Measurements from ENCODE around the gene RNF213.

Gene RNF213

DNA sequence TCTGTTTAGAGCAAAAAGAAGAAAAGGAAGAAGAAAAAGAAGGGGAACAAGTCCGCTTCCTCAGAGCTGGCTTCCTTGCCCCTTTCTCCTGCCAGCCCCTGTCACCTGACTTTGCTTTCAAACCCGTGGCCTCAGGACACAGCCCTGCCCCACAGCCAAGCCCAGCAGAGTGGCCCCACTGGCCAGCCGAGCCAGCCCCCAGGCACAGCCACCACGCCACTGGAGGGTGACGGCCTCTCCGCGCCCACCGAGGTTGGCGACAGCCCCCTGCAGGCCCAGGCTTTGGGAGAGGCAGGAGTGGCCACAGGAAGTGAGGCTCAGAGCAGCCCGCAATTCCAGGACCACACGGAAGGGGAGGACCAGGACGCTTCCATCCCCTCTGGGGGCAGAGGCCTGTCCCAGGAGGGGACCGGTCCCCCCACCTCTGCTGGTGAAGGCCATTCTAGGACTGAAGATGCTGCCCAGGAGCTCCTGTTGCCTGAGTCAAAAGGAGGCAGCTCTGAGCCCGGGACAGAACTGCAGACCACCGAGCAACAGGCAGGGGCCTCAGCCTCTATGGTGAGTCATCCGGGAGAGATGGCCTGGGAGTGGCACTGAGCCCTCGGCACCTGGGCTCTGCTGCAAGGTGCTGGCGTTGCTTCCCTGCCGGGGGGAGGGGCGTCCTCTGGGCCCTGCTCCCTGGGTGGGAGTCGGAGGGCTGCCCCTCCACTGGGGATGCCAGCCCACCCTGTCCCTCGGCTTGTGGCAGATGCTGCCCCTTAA lies 27.3 kb downstream of the RNF213 start:
- Histone ChIP-seq H3K4me2 (ENCODE audit: low read length) (no peak overlapping the region), H3K79me2 (peaks cover 78% of the 10 kb centered on the region), H3K27me3 (ENCODE audit: control insufficient read depth, insufficient read depth, low read length) (no peaks in the 10 kb centered on the region), H3K4me1 (peaks cover 5% of the 10 kb centered on the region), H3K9me3 (ENCODE audit: control insufficient read depth, low read length) (no peaks in the 10 kb centered on the region), H2AFZ (no peak overlapping the region), H3K36me3 (ENCODE audit: control insufficient read depth, insufficient read depth, low read length) (no peaks in the 10 kb centered on the region), H3K4me3 (ENCODE audit: low read depth, low read length) (no peak overlapping the region), H3K9ac (no peak overlapping the region), H3K27ac (peak overlapping the region; percentile 12)
- TF ChIP-seq CTCF (IDR thresholded peaks at IDR 0.05), result no peak

GRCh38 chr17:80289616-80290015 lies 29.0 kb downstream of the RNF213 start:
- Histone ChIP-seq H3K27ac (no peak overlapping the region), H3K4me1 (no peaks in the 10 kb centered on the region), H2AFZ (no peak overlapping the region), H3K79me2 (peaks cover 62% of the 10 kb centered on the region), H3K27me3 (ENCODE audit: control insufficient read depth, insufficient read depth, low read length) (no peaks in the 10 kb centered on the region), H3K4me3 (ENCODE audit: low read depth, low read length) (no peak overlapping the region), H3K9ac (no peak overlapping the region), H3K4me2 (ENCODE audit: low read length) (no peak overlapping the region), H3K9me3 (ENCODE audit: control insufficient read depth, low read length) (no peaks in the 10 kb centered on the region), H3K36me3 (ENCODE audit: control insufficient read depth, insufficient read depth, low read length) (no peaks in the 10 kb centered on the region)
- TF ChIP-seq CTCF (IDR thresholded peaks at IDR 0.05), result no peak

GRCh38 chr17:80290156-80290555 lies 29.5 kb downstream of the RNF213 start:
- TF ChIP-seq CTCF (IDR thresholded peaks at IDR 0.05), result no peak
- no peaks in the 10 kb centered on the region for H3K9me3 ChIP-seq (ENCODE audit: control insufficient read depth, low read length)
- no peak overlapping the region for H3K4me3 ChIP-seq (ENCODE audit: low read depth, low read length)
- H3K36me3 ChIP-seq (ENCODE audit: control insufficient read depth, insufficient read depth, low read length), result no peaks in the 10 kb centered on the region
- H3K27me3 ChIP-seq (ENCODE audit: control insufficient read depth, insufficient read depth, low read length), result no peaks in the 10 kb centered on the region
- no peak overlapping the region for H3K27ac ChIP-seq
- no peak overlapping the region for H2AFZ ChIP-seq
- peaks cover 57% of the 10 kb centered on the region for H3K79me2 ChIP-seq
- H3K4me1 ChIP-seq, result no peaks in the 10 kb centered on the region
- no peak overlapping the region for H3K9ac ChIP-seq
- H3K4me2 ChIP-seq (ENCODE audit: low read length), result no peak overlapping the region

DNA sequence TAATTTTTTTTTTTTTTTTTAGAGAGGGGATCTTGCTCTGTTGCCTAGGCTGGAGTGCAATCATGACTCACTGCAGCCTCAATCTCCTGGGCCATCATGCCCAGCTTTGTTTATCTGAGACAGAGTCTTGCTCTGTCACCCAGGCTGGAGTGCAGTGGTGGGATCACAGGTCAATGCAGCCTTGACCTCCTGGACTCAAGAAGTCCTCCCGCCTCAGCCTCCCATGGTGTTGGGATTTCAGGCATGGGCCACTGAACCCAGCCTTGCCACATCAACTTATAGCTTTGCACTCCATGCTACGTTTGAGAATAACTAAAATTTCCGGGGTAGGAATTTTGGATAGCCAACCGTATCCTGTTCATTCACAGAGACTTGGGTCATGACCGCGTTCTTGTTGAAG lies 30.6 kb downstream of the RNF213 start:
- H3K4me3 ChIP-seq (ENCODE audit: low read depth, low read length), result no peak overlapping the region
- no peaks in the 10 kb centered on the region for H3K9me3 ChIP-seq (ENCODE audit: control insufficient read depth, low read length)
- no peak overlapping the region for H3K27ac ChIP-seq
- TF ChIP-seq CTCF (IDR thresholded peaks at IDR 0.05), result no peak
- H3K36me3 ChIP-seq (ENCODE audit: control insufficient read depth, insufficient read depth, low read length), result no peaks in the 10 kb centered on the region
- no peak overlapping the region for H3K4me2 ChIP-seq (ENCODE audit: low read length)
- H3K4me1 ChIP-seq, result no peaks in the 10 kb centered on the region
- H3K79me2 ChIP-seq, result peaks cover 49% of the 10 kb centered on the region
- no peak overlapping the region for H2AFZ ChIP-seq
- no peaks in the 10 kb centered on the region for H3K27me3 ChIP-seq (ENCODE audit: control insufficient read depth, insufficient read depth, low read length)
- H3K9ac ChIP-seq, result no peak overlapping the region
